H1 (cell line): ENCODE results near the gene UPB1. TPM values are rescaled to one million over a fixed set of nuclear protein-coding genes. Genes with fewer than 3 reads are reported as not detected.

ENCODE experiments used
- CTCF ChIA-PET: fragments of 300-600 bp; sonication (Branson Sonifier 250); formaldehyde crosslinking; loops from one replicate; lab custom pipeline; 2021; ENCODE audit not compliant: partially characterized antibody; lab: Charles Lee
- POLR2A ChIA-PET: fragments of 300-600 bp; sonication (Branson Sonifier 250); formaldehyde crosslinking; loops from one replicate; lab custom pipeline; 2021; ENCODE audit warnings: inconsistent platforms; ENCODE audit not compliant: partially characterized antibody; lab: Charles Lee
- DNase-seq, 2 experiments: peaks; one replicate each; pipeline versions ENCODE4 v3.0.0 to v3.0.0-alpha.2; 2010 to 2022; ENCODE audit warnings: low spot score in 2 of 2, low read depth in 1 of 2, mixed read lengths in 1 of 2
- FAIRE-seq: peaks from 2 replicates; lab custom pipeline; 2011; peaks lifted over from hg19 to GRCh38; lab: Jason Lieb, UNC
- H2AFZ ChIP-seq: 2 replicates; pipeline ENCODE4 v1.8.1; 2012; ENCODE audit warnings: low read length, inconsistent platforms
- H2AK5ac ChIP-seq: 2 replicates; pipeline ENCODE4 v1.6.1; 2013; ENCODE audit warnings: low read depth, low read length
- H2BK120ac ChIP-seq: replicated peaks from 2 replicates; pipeline ENCODE3; 2013; ENCODE audit warnings: low read depth, low read length, inconsistent platforms
- H2BK12ac ChIP-seq: 2 replicates; pipeline ENCODE4 v1.6.1; 2013; ENCODE audit warnings: low read depth, low read length
- H2BK15ac ChIP-seq: 2 replicates; pipeline ENCODE4 v1.6.1; 2013; ENCODE audit warnings: low read length
- H2BK20ac ChIP-seq: 2 replicates; pipeline ENCODE4 v1.6.1; 2013; ENCODE audit warnings: low read length
- H2BK5ac ChIP-seq: 2 replicates; pipeline ENCODE4 v1.6.1; 2013; ENCODE audit warnings: low read depth, low read length
- H3K14ac ChIP-seq: 2 replicates; pipeline ENCODE4 v1.6.1; 2013; ENCODE audit warnings: inconsistent platforms; ENCODE audit not compliant: insufficient read length
- H3K18ac ChIP-seq: 2 replicates; pipeline ENCODE4 v1.6.1; 2013; ENCODE audit warnings: low read length; ENCODE audit errors: extremely low read depth
- H3K23ac ChIP-seq: 2 replicates; pipeline ENCODE4 v1.6.1; 2013; ENCODE audit warnings: inconsistent platforms; ENCODE audit not compliant: insufficient read length
- H3K23me2 ChIP-seq: 2 replicates; pipeline ENCODE4 v1.6.1; 2013; ENCODE audit warnings: low read depth, low read length
- H3K27ac ChIP-seq: 2 replicates; pipeline ENCODE4 v1.6.1; 2011; ENCODE audit warnings: low read depth, low read length, inconsistent platforms
- H3K27me3 ChIP-seq, 4 experiments: replicated peaks in 1 of 4; 1 replicate in 1 of 4; 2 replicates in 3 of 4; pipeline versions ENCODE4 v1.6.1 to v1.8.1; 2011 to 2013; ENCODE audit warnings: low read length in 3 of 4, mild to moderate bottlenecking in 3 of 4, inconsistent platforms in 2 of 4, mixed read lengths in 2 of 4, moderate library complexity in 1 of 4; ENCODE audit not compliant: control insufficient read depth in 3 of 4, insufficient read depth in 3 of 4; ENCODE audit errors: extremely low read depth in 1 of 4
- H3K36me3 ChIP-seq, 4 experiments: 2 replicates each; pipeline versions ENCODE4 v1.6.1 to v1.8.1; 2011 to 2013; ENCODE audit warnings: mild to moderate bottlenecking in 4 of 4, low read length in 3 of 4, moderate library complexity in 2 of 4, control low read depth in 1 of 4, inconsistent platforms in 1 of 4; ENCODE audit not compliant: insufficient read depth in 4 of 4, control insufficient read depth in 2 of 4
- H3K4ac ChIP-seq: replicated peaks from 2 replicates; pipeline ENCODE3; 2013; ENCODE audit warnings: low read length, low read depth, mixed read lengths, inconsistent platforms; ENCODE audit not compliant: insufficient read length
- H3K4me1 ChIP-seq, 4 experiments: replicated peaks in 1 of 4; 1 replicate in 1 of 4; 2 replicates in 3 of 4; pipeline versions ENCODE4 v1.6.1 to v1.8.1; 2011 to 2013; ENCODE audit warnings: low read length in 3 of 4, inconsistent platforms in 2 of 4, mixed read lengths in 1 of 4; ENCODE audit not compliant: insufficient read depth in 4 of 4, control insufficient read depth in 3 of 4
- H3K4me2 ChIP-seq, 2 experiments: 2 replicates each; pipeline versions ENCODE4 v1.6.1 to v1.8.1; 2011 to 2013; ENCODE audit warnings: low read depth in 2 of 2, low read length in 2 of 2, control low read depth in 1 of 2, inconsistent platforms in 1 of 2, mild to moderate bottlenecking in 1 of 2; ENCODE audit not compliant: insufficient read depth in 1 of 2
- H3K4me3 ChIP-seq, 4 experiments: fragments of 200-600, 300-600 bp in 1 of 4; sonication (generic), shearing (Covaris generic), sonication (Bioruptor Twin) in 1 of 4; 2 replicates each; pipeline versions ENCODE4 v1.5.1 to v1.8.1; 2011 to 2016; ENCODE audit warnings: low read length in 4 of 4, low read depth in 3 of 4, control low read depth in 2 of 4, inconsistent platforms in 2 of 4, mild to moderate bottlenecking in 2 of 4, mixed read lengths in 1 of 4, moderate library complexity in 1 of 4; ENCODE audit not compliant: insufficient read depth in 2 of 4; ENCODE audit errors: extremely low read depth in 1 of 4
- H3K56ac ChIP-seq: replicated peaks from 2 replicates; pipeline ENCODE3; 2013; ENCODE audit warnings: low read depth, mild to moderate bottlenecking, mixed read lengths, low read length, inconsistent platforms; ENCODE audit not compliant: insufficient read length
- H3K79me1 ChIP-seq: 2 replicates; pipeline ENCODE4 v1.6.1; 2013; ENCODE audit warnings: low read depth, low read length, control low read depth
- H3K79me2 ChIP-seq, 2 experiments: 2 replicates each; pipeline versions ENCODE4 v1.6.1 to v1.8.1; 2012 to 2013; ENCODE audit warnings: low read length in 2 of 2, mild to moderate bottlenecking in 2 of 2, inconsistent platforms in 1 of 2; ENCODE audit not compliant: insufficient read depth in 2 of 2, control insufficient read depth in 1 of 2
- H3K9ac ChIP-seq, 4 experiments: replicated peaks in 1 of 4; 1 replicate in 1 of 4; 2 replicates in 3 of 4; pipeline versions ENCODE4 v1.6.1 to v1.8.1; 2011 to 2013; ENCODE audit warnings: low read depth in 3 of 4, low read length in 3 of 4, control low read depth in 2 of 4, mild to moderate bottlenecking in 2 of 4, moderate library complexity in 2 of 4, inconsistent platforms in 1 of 4; ENCODE audit errors: extremely low read depth in 1 of 4
- H3K9me3 ChIP-seq, 2 experiments: 2 replicates each; pipeline versions ENCODE4 v1.6.1 to v1.8.1; 2012 to 2013; ENCODE audit warnings: mild to moderate bottlenecking in 2 of 2, moderate library complexity in 2 of 2, control low read depth in 1 of 2, inconsistent platforms in 1 of 2, low read depth in 1 of 2, low read length in 1 of 2, mixed read lengths in 1 of 2; ENCODE audit not compliant: insufficient read depth in 2 of 2
- H4K20me1 ChIP-seq, 2 experiments: replicated peaks in 1 of 2; 2 replicates each; pipeline versions ENCODE3 to v1.8.1; 2011 to 2013; ENCODE audit warnings: inconsistent platforms in 2 of 2, low read length in 2 of 2, mild to moderate bottlenecking in 1 of 2; ENCODE audit not compliant: insufficient read depth in 2 of 2, control insufficient read depth in 1 of 2
- H4K5ac ChIP-seq: 2 replicates; pipeline ENCODE4 v1.6.1; 2013; ENCODE audit warnings: low read length, low read depth, mixed read lengths, inconsistent platforms; ENCODE audit not compliant: insufficient read length
- H4K8ac ChIP-seq: 2 replicates; pipeline ENCODE4 v1.8.0; 2013; ENCODE audit warnings: mild to moderate bottlenecking, moderate library complexity, low read length, inconsistent platforms; ENCODE audit not compliant: insufficient read depth; ENCODE audit errors: extremely low read depth
- H4K91ac ChIP-seq: replicated peaks from 2 replicates; pipeline ENCODE3; 2013; ENCODE audit warnings: low read length, mixed read lengths, inconsistent platforms; ENCODE audit not compliant: insufficient read length
- ASH2L ChIP-seq: fragments of 200-600, 300-600 bp; sonication (generic); IDR thresholded peaks from one replicate; pipeline ENCODE4 v1.7.1; 2017; ENCODE audit warnings: low read length
- ATF2 ChIP-seq: IDR thresholded peaks from 2 replicates; pipeline ENCODE4 v1.6.1; 2012; ENCODE audit warnings: low read length, inconsistent platforms
- YY1 ChIP-seq: IDR thresholded peaks from 2 replicates; pipeline ENCODE4 v1.6.1; 2011; ENCODE audit warnings: low read depth, mild to moderate bottlenecking, low read length
- WGBS, 2 experiments: shearing (Covaris generic) in 1 of 2; methylation state at CpG; one replicate each; pipeline versions ENCODE4 v1.1.6 to v1.1.7; 2013 to 2015; ENCODE audit warnings: low lambda C conversion rate in 2 of 2, mixed read lengths in 2 of 2, inconsistent platforms in 1 of 2, low coverage in 1 of 2, missing lambda C conversion rate in 1 of 2; ENCODE audit not compliant: insufficient replicate concordance in 2 of 2, insufficient coverage in 1 of 2, insufficient read length in 1 of 2; ENCODE audit errors: extremely low coverage in 1 of 2, missing lambda C conversion rate in 1 of 2; 5-methylcytosine and 5-hydroxymethylcytosine counted together
- polyA plus RNA-seq, 7 experiments: library from polyadenylated mRNA; depleted of rRNA in 3 of 7; stranded (reverse) in 5 of 7; unstranded in 2 of 7; fragments of >200 nt in 5 of 7; fragments of 200-250 nt in 2 of 7; gene quantifications; 1 replicate in 5 of 7; 2 replicates in 1 of 7; 4 replicates in 1 of 7; pipeline versions ENCODE4 v1.2.1 to v1.2.3, GENCODE V29; 2011 to 2013; ENCODE audit warnings: missing spikeins in 2 of 7, mixed read lengths in 2 of 7
- total RNA-seq: library from RNA; stranded (reverse); fragmentation: NEBNext Ultra II Directional; extraction: Animal tissue kit (Norgen Biotek cat#: 25700); gene quantifications from 2 replicates; pipeline ENCODE4 v1.2.1, GENCODE V29; 2021

Gene UPB1
- total and polyA plus RNA-seq, 2 of the 8 experiments (the other 6 are each of a cell fraction or from before 2014, with no cell fraction given), result 0.09 TPM; not detected in 1

DNA sequence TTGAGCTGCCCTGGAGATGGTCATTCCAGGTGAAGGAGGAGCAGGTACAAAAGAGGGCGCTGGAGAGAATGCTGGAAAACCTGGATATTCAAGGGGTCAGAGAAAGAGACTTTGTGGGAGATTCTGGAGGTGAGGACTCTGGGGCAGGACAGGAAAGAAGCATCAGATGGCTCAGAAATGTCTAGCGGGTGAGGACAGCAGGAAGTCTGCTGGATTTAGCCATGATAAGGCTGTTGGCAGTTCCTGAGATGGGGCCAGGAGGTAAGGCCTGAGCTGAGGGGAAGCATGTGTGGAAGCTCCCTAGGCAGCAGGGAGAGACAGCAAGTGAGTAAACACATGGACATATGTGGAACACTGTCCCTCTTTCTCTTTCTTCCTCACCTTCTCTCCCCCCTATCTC, 1.5 kb downstream of the UPB1 start:
- H2BK20ac ChIP-seq, result no peak overlapping the region
- no peak overlapping the region for H4K5ac ChIP-seq
- POLR2A ChIA-PET, result no interaction called here
- peaks cover 20 to 36% (median 30%) of the 10 kb centered on the region in 4 experiments for H3K27me3 ChIP-seq
- no peak overlapping the region for H3K4ac ChIP-seq
- H3K23ac ChIP-seq, result no peak overlapping the region
- DNase-seq (no peak), FAIRE-seq (no peak)
- no peaks in the 10 kb centered on the region for H3K79me1 ChIP-seq
- no peaks in the 10 kb centered on the region for H3K79me2 ChIP-seq
- peaks cover 6% of the 10 kb centered on the region; the same call in 1 of the 2 replicates for H3K23me2 ChIP-seq
- H2BK5ac ChIP-seq, result no peak overlapping the region
- H3K9me3 ChIP-seq, result peaks cover 3 to 10% of the 10 kb centered on the region in 2 experiments; a peak in 3 of 4 replicates
- no peak overlapping the region for H3K4me2 ChIP-seq
- H4K91ac ChIP-seq, result no peak overlapping the region
- peaks cover 0 to 12% (median 2%) of the 10 kb centered on the region in 4 experiments; a peak in 5 of 7 replicates for H3K4me1 ChIP-seq
- CTCF ChIA-PET, result interaction anchor here (0.6 to 15.1 kb wide), 14 partner anchors 10 to 1358 kb away, joined by 3 to 201 read pairs (median 4); no protein-coding TSS in a partner anchor
- H2BK120ac ChIP-seq, result no peak overlapping the region
- peaks cover 0 to 5% (median 0%) of the 10 kb centered on the region in 4 experiments; a peak in 2 of 8 replicates for H3K36me3 ChIP-seq
- no peak overlapping the region for H4K8ac ChIP-seq
- H3K56ac ChIP-seq, result no peak overlapping the region
- H2BK12ac ChIP-seq, result no peak overlapping the region
- no peaks in the 10 kb centered on the region for H4K20me1 ChIP-seq
- H2AFZ ChIP-seq, result no peak overlapping the region
- no peak overlapping the region for H2AK5ac ChIP-seq
- TF ChIP-seq ASH2L (no peak), ATF2 (no peak), YY1 (no peak)
- H2BK15ac ChIP-seq, result no peak overlapping the region
- no peak overlapping the region for H3K14ac ChIP-seq
- H3K27ac ChIP-seq, result no peak overlapping the region
- H3K4me3 ChIP-seq, result no peak overlapping the region
- H3K18ac ChIP-seq, result no peak overlapping the region
- 76% methylated on average over 2 of the region's 2 CpGs; no CpG with 5 or more reads in 1 of the 2 experiments for WGBS, 2 experiments
- no peak overlapping the region for H3K9ac ChIP-seq
